GM10266 (cell line): ENCODE measurements around the gene ADAM12.

Source experiments
- DNase-seq: peaks from one replicate; pipeline ENCODE4 v3.0.0; 2012; ENCODE audit errors: extremely low spot score
- CTCF ChIP-seq: IDR thresholded peaks from 2 replicates; pipeline ENCODE4 v1.5.1; 2012; ENCODE audit warnings: mild to moderate bottlenecking, low read depth; ENCODE audit not compliant: control insufficient read depth, insufficient read depth; ENCODE audit errors: missing control alignments

The ADAM12 gene

DNA sequence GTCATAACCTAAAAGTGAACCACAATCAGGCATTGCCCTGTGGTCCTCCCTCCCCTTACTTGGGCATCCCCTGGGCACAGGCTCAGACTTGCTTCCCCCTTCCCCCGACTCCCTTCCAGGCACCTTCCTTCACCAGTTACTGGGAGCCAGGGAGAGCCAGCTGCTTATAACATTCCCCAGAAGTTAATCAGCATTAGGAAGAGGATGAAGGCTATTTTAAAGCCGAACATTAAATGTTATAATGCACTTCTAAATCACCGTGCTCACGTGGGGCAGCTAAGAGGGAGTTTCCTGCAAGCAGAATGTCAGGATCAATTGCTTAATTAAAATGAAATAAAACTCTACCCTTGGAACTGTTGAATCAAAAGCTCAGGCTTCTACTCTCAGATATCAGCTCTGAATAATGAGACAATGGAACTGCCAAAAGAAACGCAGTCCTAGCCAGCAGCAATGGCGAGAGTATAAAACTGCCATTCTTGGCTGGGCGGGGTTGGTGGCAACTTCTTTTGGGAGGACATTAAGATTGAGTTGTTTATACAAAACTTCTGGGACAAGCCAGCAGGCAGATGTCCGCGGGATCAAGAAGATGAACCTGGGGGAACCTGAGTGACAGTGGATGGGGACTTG, 322.4 kb downstream of the ADAM12 start:
- DNase-seq, result no peak
- no peak for TF ChIP-seq CTCF

DNA sequence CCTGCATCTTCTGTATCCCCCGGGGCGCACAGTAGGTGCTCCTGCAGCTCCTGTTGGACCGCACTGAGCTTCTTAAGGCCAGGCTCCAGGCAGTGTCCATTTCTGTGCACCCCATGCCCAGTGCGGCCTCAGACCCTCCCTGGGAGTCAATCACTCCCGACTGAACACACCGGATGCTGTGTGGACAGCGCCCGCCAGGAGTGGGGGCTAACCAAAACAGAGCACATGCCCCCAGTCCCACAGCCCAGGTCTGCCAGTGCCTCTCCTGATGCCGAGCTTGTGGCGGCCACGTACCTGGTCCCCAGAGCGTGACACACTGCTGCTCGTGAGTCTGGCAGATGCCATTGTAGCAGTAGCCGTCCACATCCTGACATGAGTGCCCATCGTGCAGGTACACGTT, 323.8 kb downstream of the ADAM12 start:
- no peak for DNase-seq
- no peak for TF ChIP-seq CTCF

DNA sequence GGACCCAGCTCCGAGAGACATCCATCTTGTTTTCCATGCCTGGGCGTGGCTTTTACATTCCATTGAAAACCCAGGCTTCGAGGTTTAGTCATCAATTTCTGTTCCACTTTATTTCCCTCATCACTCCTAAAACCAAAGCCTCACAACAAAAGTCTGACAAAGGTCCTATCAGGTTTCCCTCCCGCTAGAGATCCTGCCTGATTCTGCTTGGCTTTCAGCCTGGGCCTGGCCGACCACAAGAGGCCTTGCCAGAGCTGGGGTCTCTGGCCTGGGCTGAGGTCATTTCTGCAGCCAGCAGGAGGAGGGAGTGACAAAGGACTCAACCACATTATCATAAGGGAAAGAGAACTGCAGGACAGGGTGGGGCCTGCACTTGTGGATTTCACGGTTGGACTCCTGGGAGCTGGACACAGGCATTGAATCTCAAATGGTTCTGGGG, 324.9 kb downstream of the ADAM12 start:
- DNase-seq, result no peak
- no peak for TF ChIP-seq CTCF

DNA sequence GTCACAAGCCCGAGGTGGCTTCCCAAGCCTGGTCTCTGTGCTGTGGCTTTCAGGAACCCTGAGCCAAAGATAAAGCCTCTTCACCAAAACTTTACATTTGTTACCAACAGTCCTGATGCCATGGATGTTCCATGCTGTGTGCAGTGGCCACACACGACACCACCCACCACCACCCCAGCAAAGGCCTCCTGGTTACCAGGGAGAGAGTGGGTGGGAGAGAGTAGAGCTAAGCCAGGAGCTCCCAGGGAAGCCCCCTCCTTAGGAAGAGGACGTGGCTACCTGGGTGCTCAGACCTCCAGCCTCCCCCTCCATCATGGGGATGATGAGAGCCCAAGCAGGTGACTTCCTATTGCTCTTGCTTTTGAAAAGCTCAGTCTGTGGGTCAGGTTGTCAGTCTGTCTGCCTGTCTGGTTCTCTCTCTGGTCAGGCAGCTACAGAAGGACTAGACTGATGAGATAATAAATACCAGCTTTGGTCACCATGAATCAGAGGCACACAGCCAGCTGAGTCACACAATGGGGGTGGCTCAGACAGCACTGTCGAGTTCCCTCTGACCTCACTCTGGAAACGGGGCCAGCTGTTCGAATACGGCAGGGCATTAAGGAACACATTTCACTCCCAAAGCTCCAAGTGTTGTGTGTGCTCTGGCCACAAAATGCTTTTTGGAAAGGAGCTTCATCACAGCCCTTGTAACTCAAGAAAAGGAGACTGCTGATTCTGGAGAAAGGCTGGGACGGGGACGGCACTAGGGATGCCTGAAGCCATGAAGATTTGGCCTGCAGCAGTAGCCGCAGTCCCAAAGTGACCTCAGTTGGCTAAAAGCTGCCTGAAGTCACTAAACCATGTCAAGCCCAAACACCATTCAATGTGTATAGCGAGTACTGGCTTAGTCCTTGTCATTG, 325.9 kb downstream of the ADAM12 start:
- no peak for DNase-seq
- TF ChIP-seq CTCF, result no peak

DNA sequence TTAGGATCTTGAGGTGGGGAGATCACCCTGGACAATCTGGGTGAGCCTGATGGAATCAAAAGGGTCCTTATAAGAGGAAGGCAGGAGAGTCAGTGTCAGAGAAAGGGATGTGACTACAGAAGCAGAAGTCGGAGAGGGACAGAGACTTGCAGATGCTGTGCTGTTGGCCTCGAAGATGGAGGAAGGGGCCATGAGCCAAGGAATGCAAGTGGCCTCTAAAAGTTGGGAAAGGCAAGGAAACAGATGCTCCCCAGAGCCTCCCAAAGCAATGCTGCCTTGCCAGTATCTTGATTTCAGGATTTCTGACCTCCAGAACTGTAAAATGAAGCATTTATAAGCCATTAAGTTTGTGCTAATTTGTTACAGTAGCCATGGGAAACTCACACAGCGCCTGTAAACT, 326.8 kb downstream of the ADAM12 start:
- no peak for TF ChIP-seq CTCF
- no peak for DNase-seq

GRCh38 chr10:126060261-126060931, 327.9 kb downstream of the ADAM12 start:
- DNase-seq, result no peak

More at GRCh38 chr10:126060261-126060931, 327.9 kb downstream of the ADAM12 start:
- TF ChIP-seq CTCF, result no peak
